K562 (cell line): Measurements from ENCODE around the gene NBPF3. TPM values are rescaled to one million over a fixed set of nuclear protein-coding genes. Genes with fewer than 3 reads are reported as not detected.

Source experiments
- ZBTB40 ChIP-seq, 2 experiments: fragments of 450-650 bp in 1 of 2; sonication (generic) in 1 of 2; formaldehyde crosslinking in 1 of 2; IDR thresholded peaks; 2 replicates each; pipeline versions ENCODE4 v1.7.1 to v1.9.0; 2016 to 2022; ENCODE audit warnings: inconsistent platforms in 1 of 2, mild to moderate bottlenecking in 1 of 2, missing genetic modification reagents in 1 of 2
- ZNF583 ChIP-seq: fragments of 250-450 bp; sonication (Bioruptor Pico); IDR thresholded peaks from 2 replicates; pipeline ENCODE4 v1.4.0; 2020
- polyA plus RNA-seq, 8 experiments: library from polyadenylated mRNA; depleted of rRNA in 4 of 8; stranded (reverse) in 5 of 8; unstranded in 3 of 8; fragments of >200 nt; fragmentation: Nextera tagmentation in 2 of 8; fragmentation: Illumina TruSeq in 1 of 8; extraction: Ambion mirVana in 2 of 8; extraction: Trizol in 1 of 8; gene quantifications; 2 replicates each; pipeline versions ENCODE4 v1.2.1 to v1.2.3, GENCODE V29; 2011 to 2014; ENCODE audit warnings: inconsistent platforms in 1 of 8, missing spikeins in 1 of 8
- total RNA-seq, 7 experiments: library from RNA; depleted of rRNA in 6 of 7; stranded (reverse); fragments of >200 nt in 6 of 7; fragmentation: Illumina TruSeq in 2 of 7; extraction: Trizol in 2 of 7; gene quantifications; 2 replicates each; pipeline versions ENCODE4 v1.2.1 to v1.2.3, GENCODE V29; 2011 to 2021; ENCODE audit warnings: low replicate concordance in 1 of 7
- TF ChIP-seq, protein P1 (sequence below): fragments of 450-650 bp; formaldehyde crosslinking; IDR thresholded peaks from 2 replicates; pipeline ENCODE4 v1.4.0; 2020; ENCODE audit warnings: mild to moderate bottlenecking, mixed read lengths

NBPF3 gene
- total and polyA plus RNA-seq, 9 of the 15 experiments (the other 6 are each of a cell fraction or from before 2014, with no cell fraction given): 1.5 to 7.3 (median 5.4) TPM

DNA sequence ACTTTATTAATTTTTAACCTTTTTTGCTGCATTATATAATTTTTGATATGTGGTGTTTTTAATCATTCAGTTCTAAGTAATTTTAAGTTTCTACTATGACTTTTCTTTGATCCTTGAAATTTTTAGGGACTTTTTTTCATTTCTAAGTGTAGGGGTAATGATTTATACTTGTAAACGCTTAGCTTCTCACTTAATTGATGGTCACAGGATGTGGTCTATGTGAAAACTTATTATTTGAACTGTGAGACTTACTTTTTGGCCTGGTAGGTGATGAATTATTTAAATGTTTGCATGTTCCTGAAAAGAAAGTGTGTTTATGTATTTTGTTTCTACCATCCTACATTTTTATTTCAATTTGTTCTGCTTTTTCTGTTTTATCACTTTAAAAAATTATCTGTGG lies 86.5 kb downstream of the NBPF3 start (continued):
- TF ChIP-seq, protein P1, sequence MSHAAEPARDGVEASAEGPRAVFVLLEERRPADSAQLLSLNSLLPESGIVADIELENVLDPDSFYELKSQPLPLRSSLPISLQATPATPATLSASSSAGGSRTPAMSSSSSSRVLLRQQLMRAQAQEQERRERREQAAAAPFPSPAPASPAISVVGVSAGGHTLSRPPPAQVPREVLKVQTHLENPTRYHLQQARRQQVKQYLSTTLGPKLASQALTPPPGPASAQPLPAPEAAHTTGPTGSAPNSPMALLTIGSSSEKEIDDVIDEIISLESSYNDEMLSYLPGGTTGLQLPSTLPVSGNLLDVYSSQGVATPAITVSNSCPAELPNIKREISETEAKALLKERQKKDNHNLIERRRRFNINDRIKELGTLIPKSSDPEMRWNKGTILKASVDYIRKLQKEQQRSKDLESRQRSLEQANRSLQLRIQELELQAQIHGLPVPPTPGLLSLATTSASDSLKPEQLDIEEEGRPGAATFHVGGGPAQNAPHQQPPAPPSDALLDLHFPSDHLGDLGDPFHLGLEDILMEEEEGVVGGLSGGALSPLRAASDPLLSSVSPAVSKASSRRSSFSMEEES: no peak
- TF ChIP-seq ZNF583 (CRISPR knock-in tag) (no peak), ZBTB40 (IDR thresholded peaks at IDR 0.05) (no peak), ZBTB40 (CRISPR knock-in tag; IDR thresholded peaks at IDR 0.05) (no peak)
